ENCODE measurements around the gene CNPY1.

GRCh38 chr7:155529845-155530244 lies 16.5 kb downstream of the CNPY1 start:
- TF ChIP-seq CTCF (IDR thresholded peaks at IDR 0.05; ENCODE audit: low read length) = no peak
- no peak for TF ChIP-seq EZH2 (IDR thresholded peaks at IDR 0.05; ENCODE audit: borderline replicate concordance, low read length)

All from OCI-LY1 (cell line).